Heart left ventricle (tissue), 16 donors: ENCODE measurements around the gene PNN. TPM values are rescaled to one million over a fixed set of nuclear protein-coding genes. Genes with fewer than 3 reads are reported as not detected.
"Not testable (repeated sequence)": the region's sequence is repeated elsewhere in the genome, so short reads cannot be mapped to it uniquely, and the experiment has no call there.

ENCODE experiments used
- ATAC-seq, 4 donors: fragments of 200-7000 bp; cut with Tn5 transposase; one replicate each; pipeline ENCODE4 v1.9.1; 2020 to 2022; ENCODE audit warnings: moderate library complexity in 4 of 4, mild to moderate bottlenecking in 3 of 4, moderate number of reproducible peaks in 1 of 4
- DNase-seq, 5 donors: peaks; one replicate each; pipeline ENCODE4 v3.0.0-alpha.2; 2020
- H3K27ac ChIP-seq, 12 donors: fragments of 200-600 bp; sonication (generic) in 4 of 12; one replicate each; pipeline versions ENCODE4 v1.5.0 to v1.8.0; 2016 to 2022; ENCODE audit warnings: mild to moderate bottlenecking in 2 of 12
- H3K27me3 ChIP-seq, 9 donors: fragments of 200-600 bp; sonication (generic) in 2 of 9; one replicate each; pipeline versions ENCODE4 v1.5.1 to v1.8.0; 2016 to 2022; ENCODE audit warnings: mild to moderate bottlenecking in 3 of 9
- H3K36me3 ChIP-seq, 9 donors: fragments of 200-600 bp; sonication (generic) in 2 of 9; one replicate each; pipeline versions ENCODE4 v1.5.0 to v1.8.0; 2018 to 2022; ENCODE audit warnings: mild to moderate bottlenecking in 2 of 9
- H3K4me1 ChIP-seq, 12 donors: fragments of 200-600 bp; sonication (generic) in 4 of 12; one replicate each; pipeline versions ENCODE4 v1.5.0 to v1.8.0; 2016 to 2022; ENCODE audit warnings: mild to moderate bottlenecking in 3 of 12
- H3K4me3 ChIP-seq, 12 donors: fragments of 200-600 bp; sonication (generic) in 4 of 12; one replicate each; pipeline versions ENCODE4 v1.5.0 to v1.8.0; 2017 to 2022; ENCODE audit warnings: mild to moderate bottlenecking in 9 of 12, moderate library complexity in 4 of 12
- H3K9me3 ChIP-seq, 12 donors: fragments of 200-600 bp; sonication (generic) in 4 of 12; one replicate each; pipeline versions ENCODE4 v1.5.0 to v1.8.0; 2016 to 2022; ENCODE audit warnings: mild to moderate bottlenecking in 1 of 12
- CTCF ChIP-seq, 12 donors: fragments of 200-600 bp; sonication (generic) in 4 of 12; IDR thresholded peaks; one replicate each; pipeline versions ENCODE4 v1.5.0 to v1.8.0; 2018 to 2022; ENCODE audit warnings: antibody characterized with exemption in 12 of 12, mild to moderate bottlenecking in 5 of 12
- POLR2A ChIP-seq, 2 donors: fragments of 450-650 bp; IDR thresholded peaks; one replicate each; pipeline ENCODE4 v1.6.1; 2017; ENCODE audit warnings: antibody characterized with exemption in 2 of 2, mild to moderate bottlenecking in 2 of 2, moderate library complexity in 2 of 2
- WGBS, 4 donors: extraction: QIAGEN DNeasy Blood & Tissue Kit in 2 of 4; methylation state at CpG; one replicate each; pipeline versions ENCODE4 v1.1.5 to v1.1.7; 2013 to 2018; 5-methylcytosine and 5-hydroxymethylcytosine counted together
- intact Hi-C, 10 donors: fragments of 100-400 bp; cut with DNase I; formaldehyde crosslinking; loops; one replicate each; pipeline versions ENCODE4 v1.11.1 to v1.14.2; 2022
- long read RNA-seq, 3 donors: library from polyadenylated mRNA; unstranded; transcript quantifications; one replicate each; pipeline ENCODE4 v2.0.0, GENCODE V29; 2020 to 2021
- polyA plus RNA-seq, 2 donors: library from polyadenylated mRNA; stranded (reverse); fragments of 200-250 nt; gene quantifications; one replicate each; pipeline ENCODE4 v1.2.3, GENCODE V29; 2013
- total RNA-seq, 9 donors: library from RNA; depleted of rRNA in 2 of 9; stranded (reverse); fragments of >200 nt in 2 of 9; fragmentation: NEBNext Ultra II Directional in 3 of 9; extraction: Animal tissue kit (Norgen Biotek cat#: 25700) in 3 of 9; gene quantifications; one replicate each; pipeline versions ENCODE4 v1.1.0 to v1.2.4, GENCODE V29; 2016 to 2023
- donor health status: ischemic (EF 13 %, LVEDD 7.1; RV severe dilation, severe dysfunction).
- donor health status: healthy with polysubstance abuse.
- donor health status: DM: no; HTN: yes; CAD: no.
- donor health status: DM: no; HTN: no; CAD: no.
- donor health status: ischemic (EF 25% LVEDD 6.9; RV normal size, moderate dysfunction).
- donor health status: ischemic (EF 25% LVEDD 5.7; RV mildly dilated, moderate dysfunction).
- donor health status: healthy.
- donor health status: DM: yes; HTN: yes; CAD: no.
- donor health status: ischemic (EF 35%, LVEDD 5.7; RV mildly dilated, moderate dysfunction).
- donor health status: nonischemic (EF 11% LVEDD 7.7; RV severe dilation, severe dysfunction).
- donor health status: DM: yes; HTN: yes; CAD: no.
- donor health status: PGD.
- donor health status: ischemic (EF 29% LVEDD 5.4; RV normal size, mild dysfunction).
- donor health status: nonischemic (EF 23%, LVEDD 6.1; RV moderate dilation, normal function).

PNN gene
- total RNA-seq (10 to 100 TPM in 8 of 9 donors, 1 to 10 TPM in 1; 6.9 to 26.7 (median 21.0) TPM), polyA plus RNA-seq (10 to 100 TPM; 22.8 to 24.8 TPM)
- long read RNA-seq, donor 1, transcript PNN-201 (9 exons, 3,576 nt) = major isoform, 14 of 15 reads
- long read RNA-seq, donor 1, partial matches to known transcripts = 0 of 15 reads
- long read RNA-seq, donor 1, other reads (novel, unspliced or antisense) = 1 of 15 reads
- long read RNA-seq, donor 2, transcript PNN-201 (9 exons, 3,576 nt) = major isoform, 9 of 21 reads
- long read RNA-seq, donor 2, partial matches to known transcripts = 2 of 21 reads
- long read RNA-seq, donor 2, other reads (novel, unspliced or antisense) = 9 of 21 reads
- long read RNA-seq, donor 3, transcript PNN-201 (9 exons, 3,576 nt) = major isoform, 10 of 12 reads
- long read RNA-seq, donor 3, partial matches to known transcripts = 1 of 12 reads
- long read RNA-seq, donor 3, other reads (novel, unspliced or antisense) = 1 of 12 reads

DNA sequence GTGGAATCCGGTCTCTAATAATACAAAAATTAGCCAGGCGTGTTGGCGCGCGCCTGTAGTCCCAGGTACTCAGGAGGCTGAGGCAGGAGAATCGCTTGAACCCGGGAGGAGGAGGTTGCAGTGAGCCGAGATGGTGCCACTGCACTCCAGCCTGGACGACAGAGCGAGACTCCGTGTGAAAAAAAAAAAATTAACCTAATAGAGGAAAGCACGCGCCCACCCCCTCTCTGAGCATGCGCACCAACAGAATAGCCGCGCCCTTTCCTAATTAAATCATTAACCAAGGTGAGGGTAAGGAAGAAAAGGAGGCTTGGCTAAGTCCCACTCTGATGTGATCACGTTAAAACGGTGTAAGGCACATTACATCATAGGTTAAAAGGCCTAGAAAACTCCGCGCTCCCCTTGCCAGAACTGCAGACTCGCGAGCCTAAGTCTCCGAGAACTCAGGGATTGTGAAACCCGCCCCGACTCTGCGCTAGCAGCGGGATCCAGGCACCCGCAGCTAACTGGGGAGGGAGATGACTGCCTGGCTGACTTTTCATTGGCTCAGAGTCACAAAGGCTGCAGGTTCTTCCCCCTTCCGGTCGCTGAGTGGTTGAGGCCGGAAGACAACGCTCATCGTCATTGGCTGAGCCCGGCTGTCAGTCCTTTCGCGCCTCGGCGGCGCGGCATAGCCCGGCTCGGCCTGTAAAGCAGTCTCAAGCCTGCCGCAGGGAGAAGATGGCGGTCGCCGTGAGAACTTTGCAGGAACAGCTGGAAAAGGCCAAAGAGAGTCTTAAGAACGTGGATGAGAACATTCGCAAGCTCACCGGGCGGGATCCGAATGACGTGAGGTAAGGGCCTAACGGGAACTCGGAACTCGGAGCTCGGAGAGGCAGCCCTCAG lies at the start of gene PNN:
TSS of gene PNN (plus strand) at position 695 of the 885 bp plus-strand sequence. CDS start at position 721, 26 bp downstream.
- Histone ChIP-seq H3K4me3 (peak within 1 kb of the TSS; percentile 39 to 97 (median 80)), H3K4me1 (peaks cover 0 to 31% (median 23%) of the 10 kb centered on the region in 12 donors), H3K27me3 (no peaks in the 10 kb centered on the region), H3K9me3 (no peaks in the 10 kb centered on the region), H3K36me3 (peaks cover 0 to 37% (median 36%) of the 10 kb centered on the region in 9 donors), H3K27ac (peak within 1 kb of the TSS; percentile 77 to 95 (median 93))
- intact Hi-C loops = loop anchor here in 8 of 10 donors (1.0 to 10.0 kb wide), 9 partner anchors 63 to 260 kb away; partner anchors contain the start of genes FBXO33 (in 6 of the 8), SEC23A (in 4 of the 8) and GEMIN2 (in 1 of the 8)
- DNase-seq (peak; percentile 97 to 99 (median 97)), ATAC-seq (peak; percentile 96 to 98 (median 96))
- peak; percentile 46 to 93 for TF ChIP-seq POLR2A (IDR thresholded peaks at IDR 0.05)
- TF ChIP-seq CTCF (IDR thresholded peaks at IDR 0.05) = no peak
- 4 to 6% (median 5%) methylated on average over 40 to 56 of the region's 56 CpGs for WGBS, 4 donors

DNA sequence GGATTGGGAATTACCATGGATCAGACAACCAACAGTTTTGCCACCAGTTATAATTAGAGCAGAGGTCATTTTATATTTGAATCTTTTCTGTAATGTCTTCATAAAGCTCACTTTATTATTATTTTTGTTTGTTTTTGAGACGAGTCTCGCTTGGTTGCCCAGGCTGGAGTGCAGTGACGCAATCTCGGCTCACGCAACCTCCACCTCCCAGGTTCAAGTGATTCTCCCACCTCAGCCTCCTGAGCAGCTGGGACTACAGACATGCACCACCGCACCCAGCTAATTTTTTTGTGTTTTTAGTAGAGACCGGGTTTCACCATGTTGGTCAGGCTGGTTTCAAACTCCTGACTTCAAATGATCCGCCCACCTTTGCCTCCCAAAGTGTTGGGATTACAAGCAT lies 37.2 kb upstream of the PNN start:
- ATAC-seq, DNase-seq, H3K9me3 ChIP-seq, H3K4me1 ChIP-seq, H3K27me3 ChIP-seq, H3K27ac ChIP-seq, H3K4me3 ChIP-seq, intact Hi-C loops: not testable (repeated sequence)
- peaks cover 0 to 82% (median 71%) of the 10 kb centered on the region in 9 donors for H3K36me3 ChIP-seq
- WGBS, 4 donors = 95 to 98% (median 97%) methylated on average over 8 of the region's 8 CpGs

DNA sequence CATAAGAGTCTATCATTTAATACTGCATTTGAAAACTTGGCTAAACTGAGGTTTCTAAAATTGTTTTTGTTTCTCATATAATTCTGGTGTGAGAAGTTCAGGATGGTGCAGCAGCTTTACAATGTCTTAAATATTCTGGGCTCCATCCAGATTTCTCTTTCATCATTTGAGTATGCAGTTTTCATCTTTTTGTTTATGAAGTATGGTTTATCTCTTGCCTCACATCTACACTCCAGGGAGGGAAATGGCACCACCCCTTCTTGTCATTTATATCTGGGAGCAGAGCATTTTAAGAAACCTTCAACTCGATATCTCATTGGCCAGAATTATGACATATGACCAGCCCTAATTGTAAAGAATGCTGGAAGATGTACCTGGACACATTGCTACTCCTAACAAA lies 36.6 kb upstream of the PNN start:
- ATAC-seq (no peak), DNase-seq (no peak)
- TF ChIP-seq POLR2A (IDR thresholded peaks at IDR 0.05) (no peak), CTCF (IDR thresholded peaks at IDR 0.05) (no peak)
- Histone ChIP-seq H3K27me3 (no peaks in the 10 kb centered on the region), H3K4me1 (no peaks in the 10 kb centered on the region), H3K27ac (no peak overlapping the region), H3K9me3 (no peaks in the 10 kb centered on the region), H3K36me3 (peaks cover 0 to 78% (median 65%) of the 10 kb centered on the region in 9 donors), H3K4me3 (no peak overlapping the region)
- intact Hi-C loops = no loop called here
- 90 to 97% (median 93%) methylated on average over 1 of the region's 1 CpG for WGBS, 4 donors

DNA sequence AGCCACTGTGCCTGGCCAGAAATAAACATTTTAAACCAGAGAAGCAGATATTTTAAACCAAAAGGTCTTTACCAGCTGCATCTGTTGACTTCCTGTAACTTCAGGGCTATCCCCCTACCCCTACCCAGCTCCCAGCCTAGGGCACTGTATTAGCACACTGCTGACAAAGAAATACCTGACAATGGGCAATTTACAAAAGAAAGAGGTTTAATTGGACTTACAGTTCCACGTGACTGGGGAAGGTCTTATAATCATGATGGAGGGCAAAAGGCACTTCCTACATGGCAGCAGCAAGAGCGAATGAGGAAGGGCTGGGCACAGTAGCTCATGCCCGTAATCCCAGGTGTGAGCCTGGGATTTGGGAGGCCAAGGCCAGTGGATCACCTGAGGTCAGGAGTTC lies 34.9 kb upstream of the PNN start:
- DNase-seq (no peak), ATAC-seq (no peak)
- no peaks in the 10 kb centered on the region for H3K27me3 ChIP-seq
- H3K4me3 ChIP-seq = no peak overlapping the region
- H3K36me3 ChIP-seq = peaks cover 0 to 61% (median 47%) of the 10 kb centered on the region in 9 donors
- no peak overlapping the region for H3K27ac ChIP-seq
- no peak for TF ChIP-seq CTCF (IDR thresholded peaks at IDR 0.05)
- TF ChIP-seq POLR2A (IDR thresholded peaks at IDR 0.05) = no peak
- H3K9me3 ChIP-seq = no peaks in the 10 kb centered on the region
- WGBS, 4 donors = 92 to 98% (median 96%) methylated on average over 3 of the region's 3 CpGs
- no peaks in the 10 kb centered on the region for H3K4me1 ChIP-seq
- intact Hi-C loops = no loop called here

GRCh38 chr14:39141623-39142022 lies 33.4 kb upstream of the PNN start:
- WGBS, 4 donors = 90 to 100% (median 96%) methylated on average over 1 of the region's 1 CpG
- ATAC-seq, intact Hi-C loops, H3K27ac ChIP-seq, H3K27me3 ChIP-seq, H3K4me3 ChIP-seq, H3K9me3 ChIP-seq, DNase-seq, H3K4me1 ChIP-seq: not testable (repeated sequence)
- H3K36me3 ChIP-seq = peaks cover 0 to 50% (median 33%) of the 10 kb centered on the region in 9 donors

- intact Hi-C loops, H3K27me3 ChIP-seq, H3K4me1 ChIP-seq, H3K4me3 ChIP-seq, ATAC-seq, DNase-seq, H3K9me3 ChIP-seq, H3K27ac ChIP-seq: not testable (repeated sequence)
- peaks cover 0 to 45% (median 31%) of the 10 kb centered on the region in 9 donors for H3K36me3 ChIP-seq
- WGBS, 4 donors = 69 to 81% (median 75%) methylated on average over 2 of the region's 2 CpGs
These were observed 31.8 kb upstream of the PNN start for GRCh38 chr14:39143226-39143625.
